AG04450 (cell line): Measurements from ENCODE around the gene MBTD1. TPM values are rescaled to one million over a fixed set of nuclear protein-coding genes. Genes with fewer than 3 reads are reported as not detected.
A peak's percentile ranks its signal among the peaks of the same experiment; 100 is the strongest.

Experiments used
- CTCF ChIA-PET: fragments of 300-600, 350-600 bp; formaldehyde crosslinking; extraction: SDS; loops from one replicate; lab custom pipeline; 2022; ENCODE audit warnings: antibody characterized with exemption, inconsistent platforms; lab: Charles Lee
- POLR2A ChIA-PET: fragments of 350-600 bp; formaldehyde crosslinking; extraction: SDS; loops from one replicate; lab custom pipeline; 2021; ENCODE audit warnings: antibody characterized with exemption, inconsistent platforms; lab: Yijun Ruan, JAX
- DNase-seq: peaks from one replicate; pipeline ENCODE4 v3.0.0-alpha.2; 2011; ENCODE audit warnings: low read depth, low spot score
- H3K27ac ChIP-seq: one replicate; pipeline ENCODE4 v1.5.1; 2012; ENCODE audit warnings: low read depth, low read length, control low read depth
- H3K27me3 ChIP-seq: one replicate; pipeline ENCODE4 v1.6.0; 2012; ENCODE audit warnings: low read length; ENCODE audit not compliant: control insufficient read depth, insufficient read depth
- H3K4me3 ChIP-seq: 2 replicates; pipeline ENCODE4 v1.5.1; 2011; ENCODE audit warnings: mild to moderate bottlenecking, low read depth, low read length, control low read depth
- H3K9me3 ChIP-seq: 2 replicates; pipeline ENCODE4 v1.5.1; 2012; ENCODE audit warnings: low read length; ENCODE audit not compliant: control insufficient read depth, insufficient read depth
- CTCF ChIP-seq: IDR thresholded peaks from 2 replicates; pipeline ENCODE4 v1.5.1; 2011; ENCODE audit warnings: low read depth, low read length, control low read depth, inconsistent platforms
- polyA plus RNA-seq: library from polyadenylated mRNA; depleted of rRNA; stranded (reverse); fragments of >200 nt; gene quantifications from 2 replicates; pipeline ENCODE4 v1.2.3, GENCODE V29; 2011

The MBTD1 gene
- polyA plus RNA-seq, 1 experiment: 10.2 TPM

- no peak for TF ChIP-seq CTCF
- H3K27ac ChIP-seq: no peak overlapping the region
- ChIA-PET POLR2A (no interaction called here), CTCF (interaction anchor here (0.7 kb wide), 1 partner anchor 268 kb away, joined by 4 read pairs; no protein-coding TSS in a partner anchor)
- H3K27me3 ChIP-seq: no peaks in the 10 kb centered on the region
- H3K4me3 ChIP-seq: no peak overlapping the region
- no peaks in the 10 kb centered on the region for H3K9me3 ChIP-seq
- DNase-seq: no peak
Observed at GRCh38 chr17:51217946-51218345, 41.9 kb downstream of the MBTD1 start.

- ChIA-PET CTCF (no interaction called here), POLR2A (no interaction called here)
- no peak for TF ChIP-seq CTCF
- DNase-seq: no peak
- no peak overlapping the region for H3K4me3 ChIP-seq
- no peaks in the 10 kb centered on the region for H3K9me3 ChIP-seq
- H3K27me3 ChIP-seq: no peaks in the 10 kb centered on the region
- no peak overlapping the region for H3K27ac ChIP-seq
Observed at GRCh38 chr17:51214920-51215319, 44.9 kb downstream of the MBTD1 start.

GRCh38 chr17:51203838-51204237 is 56.0 kb downstream of the MBTD1 start:
- H3K9me3 ChIP-seq: no peaks in the 10 kb centered on the region
- no peak for TF ChIP-seq CTCF
- H3K27ac ChIP-seq: no peak overlapping the region
- ChIA-PET POLR2A (no interaction called here), CTCF (no interaction called here)
- no peaks in the 10 kb centered on the region for H3K27me3 ChIP-seq
- no peak for DNase-seq
- no peak overlapping the region for H3K4me3 ChIP-seq

GRCh38 chr17:51200846-51201245 is 59.0 kb downstream of the MBTD1 start:
- CTCF ChIA-PET: no interaction called here

GRCh38 chr17:51200295-51200694 is 59.6 kb downstream of the MBTD1 start:
- Histone ChIP-seq H3K27ac (peak overlapping the region; percentile 21), H3K9me3 (no peaks in the 10 kb centered on the region), H3K4me3 (no peak overlapping the region), H3K27me3 (no peaks in the 10 kb centered on the region)
- no peak for TF ChIP-seq CTCF
- ChIA-PET CTCF (interaction anchor here (0.6 kb wide), 1 partner anchor 35 kb away, joined by 3 read pairs; no protein-coding TSS in a partner anchor), POLR2A (interaction anchor here (0.6 kb wide), 1 partner anchor 8 kb away, joined by 7 read pairs; no protein-coding TSS in a partner anchor)
- no peak for DNase-seq

More at GRCh38 chr17:51200846-51201245, 59.0 kb downstream of the MBTD1 start:
- no peak for TF ChIP-seq CTCF
- no peaks in the 10 kb centered on the region for H3K9me3 ChIP-seq
- no peak for DNase-seq
- no peaks in the 10 kb centered on the region for H3K27me3 ChIP-seq
- no peak overlapping the region for H3K27ac ChIP-seq
- no peak overlapping the region for H3K4me3 ChIP-seq
- POLR2A ChIA-PET: interaction anchor here (0.6 kb wide), 1 partner anchor 9 kb away, joined by 7 read pairs; no protein-coding TSS in a partner anchor
